A204.1 (cell line): ENCODE results near the gene FCGR3A.
"Not testable (repeated sequence)": the region's sequence is repeated elsewhere in the genome, so short reads cannot be mapped to it uniquely, and the experiment has no call there.

Experiments
- FAIRE-seq: peaks from 2 replicates; lab custom pipeline; 2012; peaks lifted over from hg19 to GRCh38; lab: Jason Lieb, UNC

The FCGR3A gene

GRCh38 chr1:161549652-161550051 lies at the start of gene FCGR3A:
TSS of gene FCGR3A (minus strand) at chr1:161549818. CDS start at chr1:161549736, 82 bp downstream.
- FAIRE-seq: no peak

- not testable (repeated sequence) for FAIRE-seq
Measured at GRCh38 chr1:161597077-161597476, 47.5 kb upstream of the FCGR3A start.

- not testable (repeated sequence) for FAIRE-seq
Measured at GRCh38 chr1:161595583-161595982, 46.0 kb upstream of the FCGR3A start.

GRCh38 chr1:161595173-161595572 lies 45.6 kb upstream of the FCGR3A start:
- not testable (repeated sequence) for FAIRE-seq

GRCh38 chr1:161594269-161594984 lies 44.8 kb upstream of the FCGR3A start:
- not testable (repeated sequence) for FAIRE-seq

- not testable (repeated sequence) for FAIRE-seq
Measured at GRCh38 chr1:161593092-161593755, 43.6 kb upstream of the FCGR3A start.

GRCh38 chr1:161592586-161592985 lies 43.0 kb upstream of the FCGR3A start:
- FAIRE-seq: not testable (repeated sequence)

GRCh38 chr1:161589920-161590319 lies 40.3 kb upstream of the FCGR3A start:
- FAIRE-seq: not testable (repeated sequence)

- not testable (repeated sequence) for FAIRE-seq
Measured at GRCh38 chr1:161589365-161589764, 39.7 kb upstream of the FCGR3A start.

- not testable (repeated sequence) for FAIRE-seq
Measured at GRCh38 chr1:161588596-161588995, 39.0 kb upstream of the FCGR3A start.

- not testable (repeated sequence) for FAIRE-seq
Measured at GRCh38 chr1:161582882-161583281, 33.3 kb upstream of the FCGR3A start.

- not testable (repeated sequence) for FAIRE-seq
Measured at GRCh38 chr1:161580879-161581537, 31.4 kb upstream of the FCGR3A start.

GRCh38 chr1:161579856-161580507 lies 30.4 kb upstream of the FCGR3A start:
- FAIRE-seq: peak; percentile 16

- FAIRE-seq: not testable (repeated sequence)
Measured at GRCh38 chr1:161576676-161577075, 27.1 kb upstream of the FCGR3A start.

- FAIRE-seq: not testable (repeated sequence)
Measured at GRCh38 chr1:161571703-161572102, 22.1 kb upstream of the FCGR3A start.

- FAIRE-seq: not testable (repeated sequence)
Measured at GRCh38 chr1:161566602-161566960, 17.0 kb upstream of the FCGR3A start.

- not testable (repeated sequence) for FAIRE-seq
Measured at GRCh38 chr1:161563522-161563921, 13.9 kb upstream of the FCGR3A start.

GRCh38 chr1:161562441-161562840 lies 12.8 kb upstream of the FCGR3A start:
- FAIRE-seq: not testable (repeated sequence)

GRCh38 chr1:161560960-161561715 lies 11.5 kb upstream of the FCGR3A start:
- peak; percentile 98 for FAIRE-seq

- not testable (repeated sequence) for FAIRE-seq
Measured at GRCh38 chr1:161557506-161558450, 8.2 kb upstream of the FCGR3A start.

- not testable (repeated sequence) for FAIRE-seq
Measured at GRCh38 chr1:161556990-161557389, 7.4 kb upstream of the FCGR3A start.
